Endothelial cell of umbilical vein (primary cell): ENCODE data around the gene GRID1. TPM values are rescaled to one million over a fixed set of nuclear protein-coding genes. Genes with fewer than 3 reads are reported as not detected.

Experiments used
- BruUV-seq: library from RNA; stranded (reverse); fragments of 400-500 nt; replicated peaks from 2 replicates; lab custom pipeline; 2021; lab: Mats Ljungman, UMichigan
- CTCF ChIA-PET: fragments of 300-600, 350-600 bp; sonication (Branson Sonifier 250); formaldehyde crosslinking; loops from one replicate; lab custom pipeline; 2021; ENCODE audit warnings: antibody characterized with exemption, inconsistent platforms; lab: Charles Lee
- POLR2A ChIA-PET: fragments of 300-600, 350-600 bp; sonication (Branson Sonifier 250); formaldehyde crosslinking; loops from one replicate; lab custom pipeline; 2021; ENCODE audit warnings: antibody characterized with exemption, inconsistent platforms; lab: Charles Lee
- DNase-seq: peaks from one replicate; pipeline ENCODE4 v3.0.0-alpha.2; 2011; ENCODE audit warnings: low read depth, low spot score
- FAIRE-seq: peaks from 2 replicates; lab custom pipeline; 2011; peaks lifted over from hg19 to GRCh38; lab: Jason Lieb, UNC
- H2AFZ ChIP-seq: 2 replicates; pipeline ENCODE4 v1.6.0; 2012; ENCODE audit warnings: low read depth, low read length, control low read depth, inconsistent platforms
- H3K27ac ChIP-seq: 2 replicates; pipeline ENCODE4 v1.5.1; 2011; ENCODE audit warnings: low read depth, mild to moderate bottlenecking, control low read depth, low read length, moderate library complexity; ENCODE audit not compliant: insufficient read depth
- H3K27me3 ChIP-seq, 2 experiments: 2 replicates each; pipeline versions ENCODE4 v1.6.0 to v1.6.1; 2011; ENCODE audit warnings: low read length in 2 of 2, mixed read lengths in 1 of 2; ENCODE audit not compliant: control insufficient read depth in 2 of 2, insufficient read depth in 2 of 2
- H3K36me3 ChIP-seq, 2 experiments: 2 replicates in 1 of 2; 3 replicates in 1 of 2; pipeline ENCODE4 v1.5.1; 2011; ENCODE audit warnings: low read length in 2 of 2, mild to moderate bottlenecking in 1 of 2, moderate library complexity in 1 of 2; ENCODE audit not compliant: control insufficient read depth in 2 of 2, insufficient read depth in 2 of 2; ENCODE audit errors: extremely low read depth in 1 of 2
- H3K4me1 ChIP-seq: 3 replicates; pipeline ENCODE4 v1.5.1; 2011; ENCODE audit warnings: mild to moderate bottlenecking, low read length; ENCODE audit not compliant: control insufficient read depth, insufficient read depth; ENCODE audit errors: extremely low read depth
- H3K4me2 ChIP-seq: 2 replicates; pipeline ENCODE4 v1.6.1; 2011; ENCODE audit warnings: low read length, control low read depth, mixed read lengths; ENCODE audit not compliant: insufficient read depth
- H3K4me3 ChIP-seq, 3 experiments: fragments of 200-600 bp in 1 of 3; sonication (generic), shearing (Covaris generic) in 1 of 3; replicated peaks in 1 of 3; 2 replicates each; pipeline ENCODE4 v1.5.1; 2011 to 2016; ENCODE audit warnings: control low read depth in 3 of 3, low read length in 3 of 3, mild to moderate bottlenecking in 2 of 3, inconsistent platforms in 1 of 3, low read depth in 1 of 3, moderate library complexity in 1 of 3; ENCODE audit not compliant: insufficient read depth in 1 of 3
- H3K79me2 ChIP-seq: 2 replicates; pipeline ENCODE4 v1.6.0; 2012; ENCODE audit warnings: low read length, inconsistent platforms; ENCODE audit not compliant: control insufficient read depth, insufficient read depth
- H3K9ac ChIP-seq: replicated peaks from 2 replicates; pipeline ENCODE3; 2011; ENCODE audit warnings: low read length, control low read depth; ENCODE audit not compliant: insufficient read depth; ENCODE audit errors: extremely low read depth
- H3K9me1 ChIP-seq: replicated peaks from 3 replicates; pipeline ENCODE4 v1.6.0; 2011; ENCODE audit warnings: mild to moderate bottlenecking, low read length; ENCODE audit not compliant: control insufficient read depth, insufficient read depth; ENCODE audit errors: extremely low read depth
- H3K9me3 ChIP-seq: replicated peaks from 2 replicates; pipeline ENCODE4 v1.5.1; 2012; ENCODE audit warnings: low read length, inconsistent platforms; ENCODE audit not compliant: control insufficient read depth, insufficient read depth
- H4K20me1 ChIP-seq: replicated peaks from 2 replicates; pipeline ENCODE3; 2011; ENCODE audit warnings: mild to moderate bottlenecking, low read length; ENCODE audit not compliant: control insufficient read depth, insufficient read depth; ENCODE audit errors: extremely low read depth
- EZH2 ChIP-seq: IDR thresholded peaks from 2 replicates; pipeline ENCODE4 v1.6.1; 2012; ENCODE audit warnings: borderline replicate concordance, low read depth, mild to moderate bottlenecking, moderate library complexity, low read length, inconsistent platforms; ENCODE audit not compliant: severe bottlenecking
- FOS ChIP-seq: IDR thresholded peaks from 2 replicates; pipeline ENCODE4 v1.6.1; 2011; ENCODE audit warnings: mild to moderate bottlenecking, low read length, moderate library complexity, borderline replicate concordance; ENCODE audit not compliant: insufficient read depth
- GATA2 ChIP-seq: IDR thresholded peaks from 2 replicates; pipeline ENCODE4 v1.7.0; 2011; ENCODE audit warnings: low read depth, mild to moderate bottlenecking, moderate library complexity, mixed read lengths, low read length; ENCODE audit not compliant: insufficient read length, insufficient read depth
- JUN ChIP-seq: IDR thresholded peaks from 2 replicates; pipeline ENCODE4 v1.6.1; 2011; ENCODE audit warnings: borderline replicate concordance, low read depth; ENCODE audit not compliant: insufficient read length, insufficient read depth
- MAX ChIP-seq: IDR thresholded peaks from 2 replicates; pipeline ENCODE4 v1.6.1; 2011; ENCODE audit not compliant: insufficient read depth, insufficient read length
- MYC ChIP-seq: IDR thresholded peaks from one replicate; pipeline ENCODE4 v1.6.1; 2011; ENCODE audit warnings: mild to moderate bottlenecking, low read depth, low read length
- POLR2A ChIP-seq: IDR thresholded peaks from 2 replicates; pipeline ENCODE4 v1.6.1; 2012; ENCODE audit warnings: low read depth, mild to moderate bottlenecking, control low read depth, low read length
- POLR2AphosphoS5 ChIP-seq: IDR thresholded peaks from 2 replicates; pipeline ENCODE4 v1.6.1; 2012; ENCODE audit warnings: low read depth, mild to moderate bottlenecking, control low read depth, low read length, moderate library complexity; ENCODE audit not compliant: insufficient read depth
- dilution Hi-C: fragments of 300-500 bp; cut with MboI; formaldehyde crosslinking; loops from one replicate; pipeline ENCODE4 v1.15.0; 2019; ENCODE audit warnings: low sequenced_read_pairs; ENCODE audit not compliant: extremely low pct_ligation_motif_present
- intact Hi-C: fragments of 100-400 bp; cut with micrococcal nuclease; formaldehyde crosslinking; loops from one replicate; pipeline ENCODE4 v1.10.0; 2022
- polyA plus RNA-seq, 4 experiments: library from polyadenylated mRNA; depleted of rRNA in 3 of 4; stranded (reverse) in 3 of 4; unstranded in 1 of 4; fragments of >200 nt; gene quantifications; 2 replicates each; pipeline versions ENCODE4 v1.2.1 to v1.2.3, GENCODE V29; 2011 to 2012; ENCODE audit warnings: missing spikeins in 1 of 4
- total RNA-seq: library from RNA; stranded (reverse); gene quantifications from 2 replicates; pipeline ENCODE4 v1.2.3, GENCODE V29; 2021
- TF ChIP-seq, protein P1 (sequence below), 2 donors: IDR thresholded peaks; 1 replicate in 1 of 2; 2 replicates in 1 of 2; pipeline ENCODE4 v1.5.1; 2011; ENCODE audit warnings: low read length in 2 of 2, mild to moderate bottlenecking in 2 of 2, moderate library complexity in 2 of 2, control low read depth in 1 of 2, inconsistent platforms in 1 of 2, low read depth in 1 of 2; ENCODE audit not compliant: insufficient read depth in 1 of 2; ENCODE audit errors: extremely low read depth in 1 of 2

Gene GRID1
- total and polyA plus RNA-seq, 2 donors (not counting 3 experiments of a cell fraction or from before 2014, with no cell fraction given), result not detected

- H3K9ac ChIP-seq, result no peak overlapping the region
- dilution Hi-C loops, result no loop called here
- H3K79me2 ChIP-seq, result no peaks in the 10 kb centered on the region
- intact Hi-C loops, result no loop called here
- ChIA-PET POLR2A (no interaction called here), CTCF (no interaction called here)
- H3K9me1 ChIP-seq, result no peaks in the 10 kb centered on the region
- H3K36me3 ChIP-seq, result no peaks in the 10 kb centered on the region
- BruUV-seq, result no TSS peak
- H3K4me1 ChIP-seq, result no peaks in the 10 kb centered on the region
- no peak for TF ChIP-seq POLR2AphosphoS5
- TF ChIP-seq EZH2, result no peak
- no peak for TF ChIP-seq FOS
- no peak for TF ChIP-seq JUN
- no peak for TF ChIP-seq POLR2A
- no peak for TF ChIP-seq MYC
- H3K4me2 ChIP-seq, result no peak overlapping the region
- DNase-seq (no peak), FAIRE-seq (no peak)
- H3K27ac ChIP-seq, result no peak overlapping the region
- H3K27me3 ChIP-seq, result no peaks in the 10 kb centered on the region
- H3K4me3 ChIP-seq, result no peak overlapping the region
- H2AFZ ChIP-seq, result no peak overlapping the region
- H3K9me3 ChIP-seq, result no peaks in the 10 kb centered on the region
- no peaks in the 10 kb centered on the region for H4K20me1 ChIP-seq
These were observed 503.8 kb downstream of the GRID1 start for GRCh38 chr10:85862771-85863170.

DNA sequence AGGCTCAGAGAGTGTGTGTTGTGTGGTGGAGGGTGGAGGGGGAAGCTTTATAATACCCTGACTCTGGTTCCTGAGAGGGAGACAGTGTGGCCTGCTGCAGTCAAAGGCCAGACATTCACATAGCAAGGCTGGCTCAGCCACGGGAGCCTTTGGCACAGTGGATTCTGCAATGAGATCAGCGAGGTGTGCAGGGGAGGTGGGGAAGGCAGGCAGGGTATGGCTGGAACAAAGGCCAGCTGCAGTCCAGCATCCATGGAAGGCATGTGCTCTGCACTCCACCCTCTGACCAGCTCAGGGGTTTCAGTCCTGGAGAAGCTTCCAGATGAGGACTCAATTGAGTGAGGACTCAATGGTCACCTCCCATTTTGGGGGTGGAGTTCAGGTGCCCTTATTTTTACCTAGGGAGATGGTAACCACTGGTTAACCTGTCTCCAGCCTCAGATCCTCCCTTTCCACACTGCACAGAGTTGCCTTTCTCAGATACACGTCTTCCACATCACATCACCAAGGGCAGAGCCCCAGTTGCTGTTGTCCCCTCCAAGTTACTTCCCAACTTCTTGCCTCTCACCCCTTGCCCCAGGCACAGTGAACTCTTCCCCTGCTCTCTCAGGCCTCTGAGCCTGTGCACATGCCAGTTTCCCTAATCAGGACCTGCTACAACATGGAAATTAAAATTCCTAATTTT lies 504.9 kb downstream of the GRID1 start:
- no peaks in the 10 kb centered on the region for H3K9me1 ChIP-seq
- no peaks in the 10 kb centered on the region for H3K4me1 ChIP-seq
- no peak overlapping the region for H3K9ac ChIP-seq
- no TSS peak for BruUV-seq
- H3K79me2 ChIP-seq, result no peaks in the 10 kb centered on the region
- DNase-seq, result no peak
- TF ChIP-seq MAX, result no peak
- TF ChIP-seq EZH2, result no peak
- no peak for TF ChIP-seq MYC
- no peak for TF ChIP-seq POLR2A
- TF ChIP-seq GATA2, result no peak
- TF ChIP-seq, protein P1, sequence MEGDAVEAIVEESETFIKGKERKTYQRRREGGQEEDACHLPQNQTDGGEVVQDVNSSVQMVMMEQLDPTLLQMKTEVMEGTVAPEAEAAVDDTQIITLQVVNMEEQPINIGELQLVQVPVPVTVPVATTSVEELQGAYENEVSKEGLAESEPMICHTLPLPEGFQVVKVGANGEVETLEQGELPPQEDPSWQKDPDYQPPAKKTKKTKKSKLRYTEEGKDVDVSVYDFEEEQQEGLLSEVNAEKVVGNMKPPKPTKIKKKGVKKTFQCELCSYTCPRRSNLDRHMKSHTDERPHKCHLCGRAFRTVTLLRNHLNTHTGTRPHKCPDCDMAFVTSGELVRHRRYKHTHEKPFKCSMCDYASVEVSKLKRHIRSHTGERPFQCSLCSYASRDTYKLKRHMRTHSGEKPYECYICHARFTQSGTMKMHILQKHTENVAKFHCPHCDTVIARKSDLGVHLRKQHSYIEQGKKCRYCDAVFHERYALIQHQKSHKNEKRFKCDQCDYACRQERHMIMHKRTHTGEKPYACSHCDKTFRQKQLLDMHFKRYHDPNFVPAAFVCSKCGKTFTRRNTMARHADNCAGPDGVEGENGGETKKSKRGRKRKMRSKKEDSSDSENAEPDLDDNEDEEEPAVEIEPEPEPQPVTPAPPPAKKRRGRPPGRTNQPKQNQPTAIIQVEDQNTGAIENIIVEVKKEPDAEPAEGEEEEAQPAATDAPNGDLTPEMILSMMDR (IDR thresholded peaks at IDR 0.05; ENCODE audit: extremely low read depth in 1 of 2, insufficient read depth in 1 of 2, low read depth in 1 of 2, low read length in 2 of 2), result no peak
- no peak for TF ChIP-seq POLR2AphosphoS5
- no peak for TF ChIP-seq JUN
- TF ChIP-seq FOS, result no peak
- dilution Hi-C loops, result no loop called here
- H3K9me3 ChIP-seq, result no peaks in the 10 kb centered on the region
- intact Hi-C loops, result no loop called here
- CTCF ChIA-PET, result no interaction called here
- no peaks in the 10 kb centered on the region for H3K36me3 ChIP-seq
- no peak for FAIRE-seq
- no peak overlapping the region for H3K27ac ChIP-seq
- no peak overlapping the region for H3K4me2 ChIP-seq
- no peaks in the 10 kb centered on the region for H4K20me1 ChIP-seq
- no peaks in the 10 kb centered on the region for H3K27me3 ChIP-seq
- no peak overlapping the region for H2AFZ ChIP-seq
- POLR2A ChIA-PET, result no interaction called here
- H3K4me3 ChIP-seq, result no peak overlapping the region
